Panc1 (cell line): ENCODE measurements around the gene UCMA. TPM values are rescaled to one million over a fixed set of nuclear protein-coding genes. Genes with fewer than 3 reads are reported as not detected.
"Not testable (repeated sequence)": the region's sequence is repeated elsewhere in the genome, so short reads cannot be mapped to it uniquely, and the experiment has no call there.

Experiments used
- ATAC-seq: fragments of 200-7000 bp; cut with Tn5 transposase; 2 replicates; pipeline ENCODE4 v1.9.1; 2020; ENCODE audit warnings: mild to moderate bottlenecking, moderate library complexity
- BruUV-seq: library from RNA; stranded (reverse); fragments of 400-500 nt; replicated peaks from 2 replicates; lab custom pipeline; 2021; lab: Mats Ljungman, UMichigan
- CTCF ChIA-PET: fragments of 300-600 bp; sonication (Branson Sonifier 250); formaldehyde crosslinking; loops from one replicate; lab custom pipeline; 2022; ENCODE audit warnings: antibody characterized with exemption; lab: Charles Lee
- POLR2A ChIA-PET: fragments of 300-600 bp; sonication (Branson Sonifier 250); formaldehyde crosslinking; loops from one replicate; lab custom pipeline; 2022; ENCODE audit warnings: antibody characterized with exemption; lab: Charles Lee
- DNase-seq: peaks from one replicate; pipeline ENCODE4 v3.0.0-alpha.2; 2010; ENCODE audit warnings: low read depth, low spot score
- H3K27ac ChIP-seq: 2 replicates; pipeline ENCODE4 v1.5.1; 2011; ENCODE audit warnings: mild to moderate bottlenecking, low read length, inconsistent platforms
- H3K27me3 ChIP-seq: fragments of 200-500 bp; sonication (Bioruptor generic); 2 replicates; pipeline ENCODE4 v1.6.0; 2014; ENCODE audit warnings: low read length, inconsistent platforms; ENCODE audit not compliant: control insufficient read depth, insufficient read depth
- H3K36me3 ChIP-seq: fragments of 200-500 bp; sonication (Bioruptor generic); 2 replicates; pipeline ENCODE4 v1.5.1; 2014; ENCODE audit warnings: inconsistent platforms, mild to moderate bottlenecking, low read length, moderate library complexity; ENCODE audit not compliant: control insufficient read depth, insufficient read depth
- H3K4me1 ChIP-seq: 2 replicates; pipeline ENCODE4 v1.5.1; 2011; ENCODE audit warnings: inconsistent platforms, mild to moderate bottlenecking, low read length, moderate library complexity; ENCODE audit not compliant: control insufficient read depth, insufficient read depth
- H3K4me3 ChIP-seq, 2 experiments: 2 replicates each; pipeline ENCODE4 v1.5.1; 2011 to 2012; ENCODE audit warnings: low read depth in 2 of 2, low read length in 2 of 2, mild to moderate bottlenecking in 2 of 2, inconsistent platforms in 1 of 2, moderate library complexity in 1 of 2
- H3K9me3 ChIP-seq: fragments of 200-500 bp; sonication (Bioruptor generic); 2 replicates; pipeline ENCODE4 v1.5.1; 2014; ENCODE audit warnings: low read depth, mild to moderate bottlenecking, inconsistent platforms, low read length, moderate library complexity; ENCODE audit not compliant: control insufficient read depth, insufficient read depth
- CTCF ChIP-seq: fragments of 450-650 bp; IDR thresholded peaks from 2 replicates; pipeline ENCODE4 v1.5.1; 2017; ENCODE audit warnings: mild to moderate bottlenecking
- POLR2AphosphoS5 ChIP-seq: IDR thresholded peaks from 2 replicates; pipeline ENCODE4 v1.6.1; 2012; ENCODE audit warnings: mild to moderate bottlenecking, low read depth, low read length, moderate library complexity
- SIN3A ChIP-seq: IDR thresholded peaks from 2 replicates; pipeline ENCODE4 v1.6.1; 2012; ENCODE audit warnings: low read depth, mild to moderate bottlenecking, low read length, moderate library complexity, borderline replicate concordance; ENCODE audit not compliant: insufficient read depth
- TCF7L2 ChIP-seq: IDR thresholded peaks from 2 replicates; pipeline ENCODE4 v1.6.1; 2011; ENCODE audit warnings: mild to moderate bottlenecking, low read depth, low read length, inconsistent platforms
- in situ Hi-C: cut with HindIII; loops from 2 replicates; pipeline ENCODE4 v1.10.0; 2016; ENCODE audit warnings: low sequenced_read_pairs, low pct_unique_long_range_greater_than_20kb
- intact Hi-C: fragments of 100-400 bp; cut with micrococcal nuclease; formaldehyde crosslinking; loops from one replicate; pipeline ENCODE4 v1.10.0; 2022; ENCODE audit not compliant: unreplicated experiment
- total RNA-seq: library from RNA; stranded (reverse); gene quantifications from one replicate; pipeline ENCODE4 v1.2.1, GENCODE V29; 2021; ENCODE audit not compliant: unreplicated experiment
- TF ChIP-seq, protein P1 (sequence below), 2 experiments: IDR thresholded peaks; 2 replicates each; pipeline ENCODE4 v1.6.1; 2011 to 2012; ENCODE audit warnings: low read depth in 2 of 2, control low read depth in 1 of 2, low read length in 1 of 2, mild to moderate bottlenecking in 1 of 2, moderate library complexity in 1 of 2; ENCODE audit not compliant: insufficient read depth in 1 of 2

Gene UCMA
- total RNA-seq, 1 experiment from 2014 or later, result not detected

DNA sequence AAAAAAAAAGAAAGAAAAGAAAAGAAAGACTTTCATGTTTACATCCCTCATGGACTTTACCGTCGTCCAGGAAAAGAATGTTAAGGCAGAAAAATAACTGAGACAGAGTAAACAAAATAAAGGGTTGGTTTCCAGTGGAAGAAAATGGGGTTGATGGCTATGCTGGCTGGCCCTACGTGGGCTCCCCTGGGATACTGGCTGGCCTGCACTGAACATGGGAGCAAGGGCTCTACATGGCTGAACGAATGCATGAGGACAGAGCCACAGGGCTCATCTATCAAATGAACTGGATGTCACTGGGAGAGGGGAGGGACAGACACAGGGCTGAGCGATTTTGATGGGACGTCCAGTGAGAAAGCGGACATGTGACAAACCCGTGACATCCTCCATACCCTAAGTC, 2.5 kb upstream of the UCMA start:
- no peak for DNase-seq
- in situ Hi-C loops, result no loop called here

DNA sequence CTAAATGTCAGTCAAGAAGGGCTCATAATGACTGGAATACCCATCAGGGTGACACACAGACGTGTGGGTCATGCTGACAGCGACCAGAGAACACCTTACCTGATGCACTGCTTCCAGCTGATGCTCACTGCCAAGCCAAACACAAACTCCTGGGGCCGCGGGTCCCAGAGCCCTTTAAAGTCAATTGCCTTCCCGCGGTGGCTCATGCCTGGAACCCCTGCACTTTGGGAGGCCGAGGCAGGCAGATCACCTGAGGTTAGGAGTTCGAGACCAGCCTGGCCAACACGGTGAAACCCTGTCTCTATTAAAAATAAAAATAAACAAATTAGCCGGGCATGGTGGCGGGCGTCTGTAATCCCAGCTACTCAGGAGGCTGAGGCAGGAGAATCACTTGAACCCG, 562 bp upstream of the UCMA start:
- intact Hi-C loops, H3K27me3 ChIP-seq, POLR2A ChIA-PET, CTCF ChIA-PET, BruUV-seq, H3K4me3 ChIP-seq, DNase-seq, H3K4me1 ChIP-seq, H3K9me3 ChIP-seq, in situ Hi-C loops, H3K27ac ChIP-seq, ATAC-seq, H3K36me3 ChIP-seq: not testable (repeated sequence)

More for the DNA sequence above, 2.5 kb upstream of the UCMA start:
- H3K4me3 ChIP-seq, result no peak overlapping the region
- intact Hi-C loops, result no loop called here
- no peak for TF ChIP-seq TCF7L2
- no peak for TF ChIP-seq POLR2AphosphoS5
- TF ChIP-seq CTCF, result no peak
- H3K27me3 ChIP-seq, result no peaks in the 10 kb centered on the region
- no TSS peak for BruUV-seq
- ChIA-PET POLR2A (no interaction called here), CTCF (interaction anchor here (0.7 kb wide), 1 partner anchor 1925 kb away, joined by 5 read pairs; no protein-coding TSS in a partner anchor)
- H3K36me3 ChIP-seq, result no peaks in the 10 kb centered on the region
- no peaks in the 10 kb centered on the region for H3K9me3 ChIP-seq
- no peaks in the 10 kb centered on the region for H3K4me1 ChIP-seq
- ATAC-seq, result no peak
- H3K27ac ChIP-seq, result no peak overlapping the region

DNA sequence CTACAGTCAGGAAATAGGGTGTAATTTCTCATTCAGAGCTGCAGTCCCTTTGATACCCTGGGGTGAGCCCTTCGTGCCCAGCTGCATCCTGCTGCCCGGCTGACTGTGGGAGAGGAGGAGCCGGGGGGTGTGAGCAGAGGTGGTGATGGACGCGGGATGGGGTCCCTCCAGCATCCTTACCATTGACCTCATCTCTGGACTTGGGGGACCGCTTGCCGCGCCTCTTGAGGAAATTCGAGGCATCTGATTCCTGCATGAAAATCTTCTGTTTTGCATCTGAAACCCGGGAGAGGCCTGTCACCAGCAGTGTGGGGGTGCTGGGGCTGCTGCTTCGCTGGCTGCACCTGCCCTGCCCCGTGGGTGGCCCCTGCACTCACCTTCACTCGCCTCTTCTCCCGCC, 816 bp downstream of the UCMA start:
- Histone ChIP-seq H3K27ac (no peak overlapping the region), H3K4me1 (no peaks in the 10 kb centered on the region), H3K4me3 (no peak overlapping the region), H3K36me3 (no peaks in the 10 kb centered on the region), H3K27me3 (no peaks in the 10 kb centered on the region), H3K9me3 (no peaks in the 10 kb centered on the region)
- DNase-seq (no peak), ATAC-seq (no peak)
- TF ChIP-seq, protein P1, sequence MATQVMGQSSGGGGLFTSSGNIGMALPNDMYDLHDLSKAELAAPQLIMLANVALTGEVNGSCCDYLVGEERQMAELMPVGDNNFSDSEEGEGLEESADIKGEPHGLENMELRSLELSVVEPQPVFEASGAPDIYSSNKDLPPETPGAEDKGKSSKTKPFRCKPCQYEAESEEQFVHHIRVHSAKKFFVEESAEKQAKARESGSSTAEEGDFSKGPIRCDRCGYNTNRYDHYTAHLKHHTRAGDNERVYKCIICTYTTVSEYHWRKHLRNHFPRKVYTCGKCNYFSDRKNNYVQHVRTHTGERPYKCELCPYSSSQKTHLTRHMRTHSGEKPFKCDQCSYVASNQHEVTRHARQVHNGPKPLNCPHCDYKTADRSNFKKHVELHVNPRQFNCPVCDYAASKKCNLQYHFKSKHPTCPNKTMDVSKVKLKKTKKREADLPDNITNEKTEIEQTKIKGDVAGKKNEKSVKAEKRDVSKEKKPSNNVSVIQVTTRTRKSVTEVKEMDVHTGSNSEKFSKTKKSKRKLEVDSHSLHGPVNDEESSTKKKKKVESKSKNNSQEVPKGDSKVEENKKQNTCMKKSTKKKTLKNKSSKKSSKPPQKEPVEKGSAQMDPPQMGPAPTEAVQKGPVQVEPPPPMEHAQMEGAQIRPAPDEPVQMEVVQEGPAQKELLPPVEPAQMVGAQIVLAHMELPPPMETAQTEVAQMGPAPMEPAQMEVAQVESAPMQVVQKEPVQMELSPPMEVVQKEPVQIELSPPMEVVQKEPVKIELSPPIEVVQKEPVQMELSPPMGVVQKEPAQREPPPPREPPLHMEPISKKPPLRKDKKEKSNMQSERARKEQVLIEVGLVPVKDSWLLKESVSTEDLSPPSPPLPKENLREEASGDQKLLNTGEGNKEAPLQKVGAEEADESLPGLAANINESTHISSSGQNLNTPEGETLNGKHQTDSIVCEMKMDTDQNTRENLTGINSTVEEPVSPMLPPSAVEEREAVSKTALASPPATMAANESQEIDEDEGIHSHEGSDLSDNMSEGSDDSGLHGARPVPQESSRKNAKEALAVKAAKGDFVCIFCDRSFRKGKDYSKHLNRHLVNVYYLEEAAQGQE (IDR thresholded peaks at IDR 0.05; ENCODE audit: insufficient read depth in 1 of 2, low read depth in 2 of 2, low read length in 1 of 2), result no peak
- no peak for TF ChIP-seq TCF7L2
- no peak for TF ChIP-seq SIN3A
- TF ChIP-seq POLR2AphosphoS5, result no peak
- CTCF ChIA-PET, result no interaction called here
- BruUV-seq, result no TSS peak
- intact Hi-C loops (no loop called here), in situ Hi-C loops (no loop called here)
- POLR2A ChIA-PET, result no interaction called here
